HepG2 (cell line): Measurements from ENCODE around the gene GLDN. TPM values are rescaled to one million over a fixed set of nuclear protein-coding genes. Genes with fewer than 3 reads are reported as not detected.

Experiments used
- DMAP1 ChIP-seq: IDR thresholded peaks from 2 replicates; pipeline ENCODE4 v1.6.1; 2016
- DNMT3B ChIP-seq: conservative IDR thresholded peaks from 2 replicates; pipeline ENCODE4 v1.6.1; 2016; ENCODE audit warnings: missing biosample characterization, control low read depth
- HDAC2 ChIP-seq: sonication (generic); formaldehyde crosslinking; IDR thresholded peaks from 2 replicates; pipeline ENCODE4 v1.4.0; 2020; ENCODE audit warnings: missing genetic modification reagents
- HNF4G ChIP-seq, 2 experiments: sonication (generic) in 1 of 2; formaldehyde crosslinking in 1 of 2; IDR thresholded peaks; 2 replicates each; pipeline versions ENCODE4 v1.4.0 to v1.6.1; 2011 to 2020; ENCODE audit warnings: borderline replicate concordance in 2 of 2, low read depth in 2 of 2, mild to moderate bottlenecking in 2 of 2, low read length in 1 of 2, missing genetic modification reagents in 1 of 2, moderate library complexity in 1 of 2
- HNRNPUL1 ChIP-seq: fragments of 200-400 bp; formaldehyde crosslinking; IDR thresholded peaks from 2 replicates; pipeline ENCODE4 v1.6.1; 2017; ENCODE audit warnings: low read depth, mild to moderate bottlenecking, low read length, moderate library complexity
- IRF1 ChIP-seq: sonication (generic); formaldehyde crosslinking; IDR thresholded peaks from 2 replicates; pipeline ENCODE4 v1.4.0; 2020; ENCODE audit warnings: low read depth, mild to moderate bottlenecking, missing genetic modification reagents
- PHF5A ChIP-seq: IDR thresholded peaks from one replicate; pipeline ENCODE4 v1.6.1; 2018; ENCODE audit warnings: low read depth, missing genetic modification reagents; ENCODE audit not compliant: unreplicated experiment
- RFXANK ChIP-seq: IDR thresholded peaks from 2 replicates; pipeline ENCODE4 v1.6.1; 2016
- SP4 ChIP-seq: sonication (generic); formaldehyde crosslinking; IDR thresholded peaks from 2 replicates; pipeline ENCODE4 v1.8.1; 2023; ENCODE audit warnings: mild to moderate bottlenecking, missing genetic modification reagents
- ZNF20 ChIP-seq: sonication (generic); formaldehyde crosslinking; IDR thresholded peaks from 2 replicates; pipeline ENCODE4 v1.4.0; 2020; ENCODE audit warnings: mild to moderate bottlenecking, moderate library complexity, missing genetic modification reagents
- ZNF280B ChIP-seq: sonication (generic); formaldehyde crosslinking; IDR thresholded peaks from 2 replicates; pipeline ENCODE4 v1.5.0; 2020; ENCODE audit warnings: missing genetic modification reagents, mild to moderate bottlenecking, borderline replicate concordance
- ZNF331 ChIP-seq: sonication (generic); formaldehyde crosslinking; IDR thresholded peaks from 2 replicates; pipeline ENCODE4 v1.4.0; 2020; ENCODE audit warnings: missing genetic modification reagents
- ZNF34 ChIP-seq: sonication (generic); formaldehyde crosslinking; IDR thresholded peaks from 2 replicates; pipeline ENCODE4 v1.4.0; 2020; ENCODE audit warnings: mild to moderate bottlenecking, missing genetic modification reagents, borderline replicate concordance
- ZNF609 ChIP-seq: sonication (generic); formaldehyde crosslinking; IDR thresholded peaks from 2 replicates; pipeline ENCODE4 v1.4.0; 2020; ENCODE audit warnings: mild to moderate bottlenecking, missing genetic modification reagents, borderline replicate concordance
- ZNF691 ChIP-seq: sonication (generic); formaldehyde crosslinking; IDR thresholded peaks from 2 replicates; pipeline ENCODE4 v1.4.0; 2020; ENCODE audit warnings: missing genetic modification reagents, low read depth, mild to moderate bottlenecking, borderline replicate concordance
- ZNF816 ChIP-seq: sonication (generic); formaldehyde crosslinking; IDR thresholded peaks from 2 replicates; pipeline ENCODE4 v1.8.0; 2022; ENCODE audit warnings: missing genetic modification reagents, mild to moderate bottlenecking, borderline replicate concordance
- ZNF839 ChIP-seq: sonication (generic); formaldehyde crosslinking; IDR thresholded peaks from 2 replicates; pipeline ENCODE4 v1.4.0; 2020; ENCODE audit warnings: missing genetic modification reagents, mild to moderate bottlenecking, borderline replicate concordance
- polyA plus RNA-seq, 8 experiments: library from polyadenylated mRNA; depleted of rRNA in 3 of 8; stranded (reverse) in 7 of 8; unstranded in 1 of 8; fragments of >200 nt; fragmentation: Illumina TruSeq in 4 of 8; extraction: Trizol in 4 of 8; gene quantifications; 2 replicates each; pipeline versions ENCODE4 v1.2.1 to v1.2.3, GENCODE V29; 2011 to 2016; ENCODE audit warnings: low read depth in 4 of 8, missing spikeins in 1 of 8, mixed read lengths in 1 of 8; ENCODE audit not compliant: insufficient read depth in 1 of 8
- total RNA-seq, 5 experiments: library from RNA; depleted of rRNA; stranded (reverse); fragments of >200 nt; fragmentation: Illumina TruSeq; extraction: Trizol; gene quantifications; 2 replicates each; pipeline ENCODE4 v1.2.3, GENCODE V29; 2016; ENCODE audit warnings: low read depth in 1 of 5
- TF ChIP-seq, protein P1 (sequence below): sonication (generic); formaldehyde crosslinking; IDR thresholded peaks from 2 replicates; pipeline ENCODE4 v1.5.1; 2020; ENCODE audit warnings: missing genetic modification reagents, mild to moderate bottlenecking, borderline replicate concordance

The GLDN gene
- total and polyA plus RNA-seq, 2 of the 13 experiments (the other 11 are each of a cell fraction or from before 2014, with no cell fraction given): 0.86 to 1.0 TPM

DNA sequence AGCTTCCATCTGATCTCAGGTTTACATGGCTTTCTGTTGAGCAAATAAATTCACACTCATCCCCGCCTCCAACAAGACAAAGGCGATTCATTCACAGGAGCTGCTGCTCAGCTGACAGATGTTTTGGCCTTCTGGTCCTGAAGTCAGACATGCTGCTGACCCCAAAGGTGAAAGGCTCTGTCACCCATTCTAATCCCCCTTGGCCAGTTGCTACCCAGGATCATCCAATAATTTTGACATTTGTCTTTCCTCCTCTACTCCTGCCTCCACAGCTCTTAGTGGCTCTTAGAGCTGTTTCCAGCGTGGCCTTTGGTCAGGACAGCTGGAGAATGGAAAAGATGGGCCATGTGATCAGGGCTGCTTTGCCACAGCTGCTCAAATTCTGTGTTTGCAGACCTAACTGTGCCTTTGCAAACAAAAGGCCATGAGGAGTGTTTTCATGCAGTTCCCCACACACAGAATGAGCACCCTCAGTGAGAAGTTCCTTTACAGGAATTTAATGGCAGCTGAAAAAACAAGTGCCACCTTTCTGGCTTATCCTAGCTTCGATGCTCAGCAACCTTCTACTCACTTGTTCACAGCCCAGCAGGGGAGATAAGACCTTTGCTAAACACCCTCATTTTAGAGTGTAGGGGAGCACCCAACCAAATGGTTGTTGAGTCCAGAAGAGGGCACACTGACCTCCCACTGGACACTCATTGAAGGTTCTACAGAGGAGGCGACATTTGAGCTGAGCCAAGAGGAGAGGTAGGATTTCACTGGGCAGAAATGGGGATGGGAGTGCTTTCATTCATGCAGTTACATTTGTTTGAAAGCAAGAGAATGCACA, 42.1 kb upstream of the GLDN start (continued):
- TF ChIP-seq SP4 (CRISPR knock-in tag) (0 out of 2 replicates have a peak, but pooled peaks have one; percentile 51), IRF1 (no peak), ZNF691 (CRISPR knock-in tag) (0 out of 2 replicates have a peak, but pooled peaks have one; percentile 51), ZNF20 (CRISPR knock-in tag) (no peak), ZNF816 (CRISPR knock-in tag) (peak; percentile 73; the same call in 1 of the 2 replicates), DNMT3B (CRISPR knock-in tag) (no peak), DMAP1 (CRISPR knock-in tag) (no peak), ZNF34 (CRISPR knock-in tag) (no peak), HNRNPUL1 (no peak), ZNF331 (no peak), HDAC2 (CRISPR knock-in tag) (peak; percentile 81; the same call in 1 of the 2 replicates), ZNF280B (no peak), HNF4G (IDR thresholded peaks at IDR 0.05; ENCODE audit: borderline replicate concordance, low read depth, low read length) (peak; percentile 9; the same call in 1 of the 2 replicates), HNF4G (CRISPR knock-in tag; IDR thresholded peaks at IDR 0.05; ENCODE audit: borderline replicate concordance, low read depth) (peak; percentile 48; the same call in 1 of the 2 replicates), RFXANK (CRISPR knock-in tag) (no peak), ZNF609 (CRISPR knock-in tag) (peak; percentile 90), ZNF839 (CRISPR knock-in tag) (no peak), PHF5A (CRISPR knock-in tag) (no peak)
- TF ChIP-seq, protein P1, sequence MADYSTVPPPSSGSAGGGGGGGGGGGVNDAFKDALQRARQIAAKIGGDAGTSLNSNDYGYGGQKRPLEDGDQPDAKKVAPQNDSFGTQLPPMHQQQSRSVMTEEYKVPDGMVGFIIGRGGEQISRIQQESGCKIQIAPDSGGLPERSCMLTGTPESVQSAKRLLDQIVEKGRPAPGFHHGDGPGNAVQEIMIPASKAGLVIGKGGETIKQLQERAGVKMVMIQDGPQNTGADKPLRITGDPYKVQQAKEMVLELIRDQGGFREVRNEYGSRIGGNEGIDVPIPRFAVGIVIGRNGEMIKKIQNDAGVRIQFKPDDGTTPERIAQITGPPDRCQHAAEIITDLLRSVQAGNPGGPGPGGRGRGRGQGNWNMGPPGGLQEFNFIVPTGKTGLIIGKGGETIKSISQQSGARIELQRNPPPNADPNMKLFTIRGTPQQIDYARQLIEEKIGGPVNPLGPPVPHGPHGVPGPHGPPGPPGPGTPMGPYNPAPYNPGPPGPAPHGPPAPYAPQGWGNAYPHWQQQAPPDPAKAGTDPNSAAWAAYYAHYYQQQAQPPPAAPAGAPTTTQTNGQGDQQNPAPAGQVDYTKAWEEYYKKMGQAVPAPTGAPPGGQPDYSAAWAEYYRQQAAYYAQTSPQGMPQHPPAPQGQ: no peak
